HL-60/S4 (cell line): ENCODE data around the gene CDH4.

Experiments used
- in situ Hi-C: fragments of 300-500 bp; cut with MboI; formaldehyde crosslinking; loops from 2 replicates; pipeline ENCODE4 v1.14.3; 2022; ENCODE audit warnings: low sequenced_read_pairs

CDH4 gene

GRCh38 chr20:61433816-61434215 lies 181.8 kb downstream of the CDH4 start:
- in situ Hi-C loops, result no loop called here

- in situ Hi-C loops, result no loop called here
Observed at GRCh38 chr20:61434341-61434781, 182.3 kb downstream of the CDH4 start.

DNA sequence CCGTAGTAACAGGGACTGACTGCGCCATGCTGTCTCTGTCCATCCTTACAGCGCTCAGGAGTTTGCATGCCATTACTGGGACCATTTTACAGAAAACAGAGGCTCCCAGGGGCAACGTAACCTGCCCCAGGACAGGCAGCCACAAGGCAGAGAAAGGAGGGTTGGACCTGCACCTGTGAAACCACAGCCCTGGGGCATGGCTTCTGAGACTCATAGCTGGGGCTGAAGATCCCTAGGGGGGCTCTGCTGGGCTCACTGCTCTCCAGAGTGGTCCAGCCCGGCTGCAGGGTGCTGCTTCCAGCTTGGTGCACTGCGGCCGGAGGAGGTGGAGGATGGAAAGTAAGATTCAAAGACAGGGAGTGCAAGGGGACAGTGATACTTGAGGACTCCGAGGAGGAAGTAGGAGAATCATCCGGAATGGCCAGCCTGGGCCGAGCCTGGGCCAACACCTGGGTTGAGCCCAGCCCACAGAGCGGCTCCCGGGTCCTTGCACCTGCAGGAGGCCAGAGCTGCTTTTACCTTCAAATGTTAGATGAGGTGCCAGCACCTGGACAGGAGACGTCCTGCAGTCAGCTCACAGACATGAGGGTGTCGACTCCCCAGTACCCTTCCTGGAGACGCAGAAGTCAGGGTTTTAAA lies 183.2 kb downstream of the CDH4 start:
- in situ Hi-C loops, result no loop called here

DNA sequence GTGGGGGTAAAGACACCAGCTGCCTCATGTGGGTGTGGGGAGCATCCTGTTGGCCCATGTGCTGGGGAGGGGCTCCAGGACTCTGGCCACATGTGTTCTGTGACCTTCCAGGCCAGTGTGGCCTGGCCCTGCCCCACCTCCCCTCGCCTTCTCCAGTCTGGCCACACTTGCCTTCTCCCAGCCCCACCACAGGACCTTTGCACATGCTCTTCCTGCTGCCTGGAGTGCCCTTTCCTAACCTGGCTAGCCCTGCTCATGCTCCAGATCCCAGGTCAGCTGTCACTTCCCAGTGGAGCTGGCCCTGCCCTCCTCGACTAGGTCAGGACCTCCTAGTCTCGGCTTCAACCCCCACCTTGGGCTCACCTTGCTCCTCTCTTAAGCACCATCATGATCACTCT lies 183.8 kb downstream of the CDH4 start:
- in situ Hi-C loops, result no loop called here

DNA sequence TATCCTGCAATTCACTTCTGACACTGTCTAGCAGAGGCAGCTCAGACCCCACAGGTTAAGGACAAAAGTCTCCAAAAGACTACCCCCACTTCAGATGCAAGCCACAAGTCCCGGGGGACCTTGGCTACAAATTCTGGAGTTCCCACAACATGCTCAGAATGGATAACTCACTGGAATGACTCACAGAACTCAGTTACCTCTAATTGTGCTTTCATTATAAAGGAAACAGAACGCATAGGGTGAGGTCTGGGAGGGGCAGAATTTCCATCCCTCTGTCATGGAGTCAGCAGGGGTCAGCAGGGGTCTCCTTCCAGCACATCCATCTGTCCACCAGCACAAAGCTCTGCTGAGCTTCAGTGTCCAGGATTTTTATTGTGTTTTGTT lies 184.2 kb downstream of the CDH4 start:
- in situ Hi-C loops, result no loop called here

DNA sequence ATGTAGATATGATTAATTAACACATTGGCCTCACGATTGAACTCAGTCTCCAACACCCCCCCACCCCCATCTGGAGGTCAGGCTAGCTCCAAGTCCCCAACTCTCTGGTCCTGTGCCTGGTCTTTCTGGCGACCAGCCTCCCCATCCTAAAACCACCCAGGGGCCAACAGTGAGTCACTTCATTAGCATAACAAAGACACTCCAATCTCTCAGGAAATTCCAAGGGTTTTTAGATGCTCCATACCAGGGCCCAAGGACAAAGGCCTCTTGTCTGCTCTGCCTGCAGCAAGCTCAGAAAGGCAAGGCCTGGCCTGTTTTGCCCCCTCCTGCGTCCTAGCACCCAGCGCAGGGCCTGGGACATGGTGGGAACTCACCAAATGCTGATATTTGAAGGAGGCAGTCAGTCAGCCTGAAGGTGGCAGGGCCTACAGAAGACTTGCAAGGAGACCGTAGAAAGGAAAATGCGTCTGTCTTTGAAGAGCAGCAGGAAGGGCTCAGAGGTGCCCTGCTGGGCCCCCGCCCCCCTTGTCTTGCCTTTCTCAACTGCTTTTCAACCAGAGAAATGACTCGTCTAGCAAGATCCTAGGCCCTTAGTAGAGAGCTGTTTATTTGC lies 184.7 kb downstream of the CDH4 start:
- in situ Hi-C loops, result no loop called here

- in situ Hi-C loops, result no loop called here
Observed at GRCh38 chr20:61437280-61438206, 185.5 kb downstream of the CDH4 start.

DNA sequence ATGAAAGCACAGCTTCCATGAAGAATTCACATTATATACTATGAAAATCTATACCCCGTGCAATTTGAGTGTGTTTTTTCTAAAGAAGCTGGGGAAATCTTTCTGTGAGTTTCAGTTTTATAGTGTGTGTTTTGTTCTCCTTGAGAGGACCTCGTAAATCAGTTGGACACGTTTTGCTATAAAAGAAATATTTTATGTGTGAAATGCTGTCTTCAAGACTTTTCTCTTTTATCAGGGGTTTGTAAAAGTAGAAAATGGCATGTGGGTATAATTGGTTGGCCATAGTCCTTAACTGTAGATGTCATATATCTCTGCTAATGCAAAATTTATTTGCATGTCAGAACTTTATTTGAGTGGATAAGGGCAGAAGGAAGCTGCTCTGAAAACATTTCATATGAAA lies 186.2 kb downstream of the CDH4 start:
- in situ Hi-C loops, result no loop called here

GRCh38 chr20:61439251-61439650 lies 187.2 kb downstream of the CDH4 start:
- in situ Hi-C loops, result no loop called here

- in situ Hi-C loops, result no loop called here
Observed at GRCh38 chr20:61440548-61441055, 188.5 kb downstream of the CDH4 start.

- in situ Hi-C loops, result no loop called here
Observed at GRCh38 chr20:61441537-61441936, 189.5 kb downstream of the CDH4 start.

DNA sequence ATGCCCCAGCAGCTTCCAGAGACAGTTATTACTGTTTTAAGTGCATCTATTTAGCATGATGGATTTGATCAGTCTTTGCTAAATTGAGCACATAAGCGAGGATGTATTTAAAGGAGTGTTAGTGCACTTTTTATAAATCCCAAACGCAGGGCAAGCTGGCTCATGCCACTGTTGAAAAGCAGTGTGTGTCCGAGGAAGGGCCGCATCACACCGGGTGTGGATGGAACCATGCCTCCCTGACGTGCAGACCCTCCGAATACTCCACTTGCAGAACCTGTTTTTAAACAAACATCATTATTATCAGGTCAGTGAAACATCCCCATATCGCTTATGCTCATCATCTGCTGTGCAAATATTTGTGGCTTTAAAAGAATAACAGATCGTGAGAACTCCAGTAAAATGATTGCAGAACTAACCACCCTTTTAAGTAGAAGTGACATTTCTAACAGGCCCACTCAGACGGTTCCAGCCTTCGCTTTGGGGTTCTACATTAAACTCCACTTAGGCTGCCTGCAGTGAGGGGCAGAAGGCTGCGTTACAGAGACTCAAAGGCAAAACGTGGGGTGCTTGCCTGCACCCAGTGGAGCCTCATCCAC lies 190.1 kb downstream of the CDH4 start:
- in situ Hi-C loops, result no loop called here

DNA sequence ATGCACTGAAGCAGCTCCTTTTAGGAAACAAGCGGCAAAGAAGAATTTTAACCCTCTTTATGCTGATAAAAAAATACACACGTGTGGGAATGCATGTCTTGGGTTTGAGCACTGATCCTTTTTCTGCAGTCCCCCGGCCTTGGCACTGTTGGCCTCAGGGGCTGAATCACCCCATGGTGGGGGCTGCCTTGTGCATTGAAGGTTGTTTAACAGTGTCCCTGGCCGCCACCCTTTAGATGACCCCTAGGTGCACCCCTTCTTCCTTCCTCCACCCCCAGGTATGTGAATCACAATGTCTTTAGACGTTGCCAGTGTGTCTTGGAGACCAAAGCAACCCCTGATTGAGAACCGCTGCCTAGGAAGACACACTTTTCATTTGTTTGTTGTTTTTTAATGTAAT lies 190.7 kb downstream of the CDH4 start:
- in situ Hi-C loops, result no loop called here

GRCh38 chr20:61443443-61444126 lies 191.5 kb downstream of the CDH4 start:
- in situ Hi-C loops, result no loop called here

DNA sequence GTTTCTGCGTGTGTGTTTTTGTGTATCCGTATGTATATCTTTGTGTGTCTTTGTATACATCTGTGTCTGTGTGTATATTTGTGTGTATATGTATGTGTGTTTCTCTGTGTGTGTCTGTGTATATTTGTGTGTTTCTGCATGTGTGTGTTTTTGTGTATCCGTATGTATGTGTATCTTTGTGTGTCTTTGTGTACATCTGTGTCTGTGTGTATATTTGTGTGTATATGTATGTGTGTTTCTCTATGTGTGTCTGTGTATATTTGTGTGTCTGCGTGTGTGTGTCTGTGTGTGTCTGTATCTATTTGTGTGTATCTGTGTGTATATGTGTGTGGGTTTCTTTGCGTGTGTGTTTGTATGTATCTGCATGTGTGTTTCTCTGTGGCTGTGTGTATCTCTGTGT lies 192.6 kb downstream of the CDH4 start:
- in situ Hi-C loops, result no loop called here

GRCh38 chr20:61445138-61445537 lies 193.1 kb downstream of the CDH4 start:
- in situ Hi-C loops, result no loop called here

GRCh38 chr20:61445741-61446140 lies 193.7 kb downstream of the CDH4 start:
- in situ Hi-C loops, result no loop called here

- in situ Hi-C loops, result no loop called here
Observed at GRCh38 chr20:61447952-61448351, 195.9 kb downstream of the CDH4 start.

GRCh38 chr20:61448386-61448785 lies 196.3 kb downstream of the CDH4 start:
- in situ Hi-C loops, result no loop called here

DNA sequence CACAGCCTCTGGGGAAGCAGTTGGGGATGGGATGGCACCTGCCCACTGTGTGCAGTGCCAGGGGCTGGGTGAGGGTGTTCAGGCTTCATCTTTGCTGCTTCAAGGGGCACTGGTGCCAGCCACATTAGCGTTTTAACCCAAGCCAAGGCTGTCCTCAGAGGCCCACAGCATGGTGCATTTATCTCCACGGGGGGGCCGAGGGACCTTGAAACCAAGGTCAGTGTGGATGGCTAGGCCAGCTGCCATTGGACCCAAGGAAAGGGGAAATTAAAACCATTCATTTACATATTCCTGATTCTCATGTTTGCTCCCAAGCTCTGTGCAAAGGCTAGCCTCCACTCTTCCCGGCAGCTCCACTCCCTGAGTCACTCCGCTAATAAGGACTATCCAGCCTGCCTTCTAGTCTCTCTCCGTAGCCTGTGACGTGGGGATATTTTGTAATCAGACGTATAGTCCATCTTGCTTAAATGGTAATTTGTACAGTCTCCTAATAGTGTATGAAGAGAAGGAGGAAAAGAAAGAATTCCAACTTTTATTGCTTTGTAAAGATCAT lies 197.1 kb downstream of the CDH4 start:
- in situ Hi-C loops, result no loop called here
